HG03457 (cell line): Measurements from ENCODE around the gene ST7.

ENCODE experiments used
- ATAC-seq: cut with Tn5 transposase; IDR thresholded peaks from one replicate; pipeline ENCODE4 v1.9.1; 2021; ENCODE audit warnings: moderate number of reproducible peaks; ENCODE audit not compliant: unreplicated experiment

The ST7 gene

DNA sequence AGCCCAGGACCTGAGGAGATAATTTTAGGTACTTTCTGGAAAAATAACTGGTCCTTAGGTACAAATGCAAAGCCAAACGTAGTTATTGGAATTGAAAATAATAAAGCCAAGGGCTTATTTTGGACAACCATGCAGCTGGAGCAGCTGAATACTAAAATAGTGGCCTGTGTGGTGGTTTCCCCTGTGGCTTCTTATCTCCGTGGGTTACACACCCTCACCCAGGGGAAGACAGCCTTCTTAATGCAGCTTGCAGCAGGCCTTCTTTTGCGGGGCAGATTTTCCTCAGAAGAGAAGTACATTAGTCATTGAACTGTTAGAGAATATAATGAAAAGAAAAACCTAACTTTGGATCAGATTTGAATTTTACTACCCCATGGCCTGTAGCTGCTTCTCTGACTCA is 133.5 kb downstream of the ST7 start:
- no peak for ATAC-seq

DNA sequence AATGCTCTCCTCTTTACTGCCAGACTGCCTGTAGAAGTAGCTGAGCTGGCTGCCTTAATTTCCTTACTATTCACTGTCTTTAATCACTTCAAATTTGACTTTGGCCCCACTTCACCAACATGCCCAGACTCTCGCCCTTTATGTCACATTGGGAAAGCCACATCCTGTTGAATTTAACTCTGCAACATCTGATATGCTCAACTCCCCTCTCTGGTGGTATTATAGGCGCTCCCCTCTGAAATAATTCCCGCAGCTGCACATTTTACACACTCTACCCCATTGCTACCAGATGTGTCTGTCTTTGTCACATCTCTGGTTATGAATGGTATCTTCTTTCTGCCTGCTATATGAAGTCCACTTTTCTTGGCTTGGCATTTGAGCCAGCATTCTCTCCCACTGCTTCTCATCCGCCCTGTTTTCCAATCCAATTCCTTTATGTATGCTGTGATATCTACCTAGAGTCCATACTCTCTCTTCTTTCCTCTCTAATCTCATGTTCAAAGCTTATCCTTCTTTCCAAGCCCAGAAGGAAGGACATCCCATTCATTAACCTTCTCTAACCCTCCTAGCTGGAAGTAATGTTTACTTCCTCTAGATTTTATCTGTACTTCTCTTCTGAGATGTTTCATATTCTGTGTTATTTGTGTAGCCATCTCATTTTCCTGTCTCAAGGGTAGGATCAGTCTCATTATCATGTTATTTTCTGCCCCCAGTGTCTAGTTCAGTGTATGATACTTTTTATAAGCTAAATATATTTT is 134.5 kb downstream of the ST7 start:
- no peak for ATAC-seq

- no peak for ATAC-seq
Measured at GRCh38 chr7:117088623-117089194, 135.4 kb downstream of the ST7 start.

GRCh38 chr7:117090791-117091190 is 137.5 kb downstream of the ST7 start:
- no peak for ATAC-seq

- no peak for ATAC-seq
Measured at GRCh38 chr7:117091721-117092120, 138.4 kb downstream of the ST7 start.

- ATAC-seq, result no peak
Measured at GRCh38 chr7:117092785-117093184, 139.5 kb downstream of the ST7 start.

GRCh38 chr7:117094457-117094856 is 141.2 kb downstream of the ST7 start:
- no peak for ATAC-seq

GRCh38 chr7:117095055-117095454 is 141.8 kb downstream of the ST7 start:
- ATAC-seq, result no peak

DNA sequence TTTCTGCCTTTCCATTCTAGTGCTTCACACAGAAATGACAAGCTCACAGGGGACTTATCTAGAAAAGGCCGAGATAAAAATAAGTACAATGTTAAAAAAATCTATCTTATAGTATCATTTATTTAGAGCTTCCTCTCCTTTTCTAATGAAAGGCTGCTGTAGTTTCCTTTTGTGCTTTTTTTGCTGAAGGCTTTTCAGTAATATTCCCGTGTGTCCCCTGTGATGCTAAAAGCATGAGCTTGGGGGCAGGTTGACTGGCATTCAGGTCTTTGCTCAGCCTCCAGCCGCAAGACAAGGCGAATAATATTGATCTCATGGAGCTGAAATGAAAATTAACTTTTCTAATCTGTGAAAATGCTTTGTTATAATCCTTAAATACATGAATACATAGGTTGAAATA is 143.0 kb downstream of the ST7 start:
- no peak for ATAC-seq

GRCh38 chr7:117096942-117097341 is 143.6 kb downstream of the ST7 start:
- no peak for ATAC-seq

DNA sequence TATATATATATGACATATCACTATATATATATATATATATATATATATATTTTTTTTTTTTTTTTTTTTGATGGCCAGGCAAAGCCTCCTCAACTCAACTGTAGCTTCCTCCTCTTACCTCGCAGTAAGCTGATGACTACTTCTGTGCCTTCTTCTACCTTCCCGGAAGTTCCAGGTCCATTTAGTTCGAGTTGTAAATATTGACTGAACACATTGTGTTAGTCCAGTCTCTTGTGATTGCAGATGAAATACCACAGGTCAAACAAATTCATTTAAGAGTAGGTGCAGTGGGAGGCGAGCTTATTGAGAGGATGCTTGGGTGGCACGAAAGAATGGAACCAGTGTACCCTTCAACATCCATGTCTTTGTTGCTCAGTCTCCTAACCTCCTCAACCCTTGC is 144.6 kb downstream of the ST7 start:
- no peak for ATAC-seq

- no peak for ATAC-seq
Measured at GRCh38 chr7:117098457-117098856, 145.2 kb downstream of the ST7 start.

- ATAC-seq, result no peak
Measured at GRCh38 chr7:117101026-117101425, 147.7 kb downstream of the ST7 start.

DNA sequence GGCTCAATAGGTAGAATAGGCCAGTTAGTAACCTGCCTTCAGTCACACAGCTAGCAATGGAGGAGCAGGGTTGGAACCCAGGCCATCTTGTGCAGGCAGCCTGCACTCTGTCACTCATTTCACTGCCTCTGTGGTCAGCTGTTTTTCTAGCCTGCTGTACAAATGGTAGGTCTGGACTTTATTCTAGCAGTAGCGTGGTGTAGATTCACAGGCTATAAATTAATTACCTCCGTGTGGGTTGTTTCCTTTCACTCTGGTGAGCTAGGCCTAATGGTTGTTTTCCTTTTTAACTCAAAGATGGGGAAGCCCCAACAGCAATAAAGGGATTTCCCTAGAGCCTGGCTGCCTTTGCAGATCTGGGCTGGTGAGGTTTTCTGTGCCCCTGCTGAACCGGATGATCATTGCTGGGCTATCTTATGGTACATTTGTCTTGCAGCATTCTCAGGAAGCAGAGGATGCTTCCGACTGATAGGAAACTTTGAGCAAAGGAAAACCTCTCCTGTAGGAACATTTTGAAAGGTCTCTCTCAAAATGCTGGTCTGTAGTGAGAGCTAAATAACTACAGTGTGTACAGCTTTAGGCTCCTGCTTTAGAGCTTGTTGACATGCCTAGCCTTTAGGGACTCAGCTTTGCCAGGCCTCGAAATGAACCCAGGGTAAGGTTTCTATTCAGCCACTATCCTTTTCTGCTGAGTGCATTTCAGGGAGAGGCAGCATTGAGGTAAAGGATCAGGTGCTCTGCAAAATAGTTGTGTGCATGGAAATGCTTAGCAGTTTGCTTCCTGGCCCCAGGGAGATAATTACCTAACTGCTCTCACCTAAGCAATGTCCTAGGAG is 157.4 kb downstream of the ST7 start:
- peak; percentile 97 for ATAC-seq

GRCh38 chr7:117111535-117111934 is 158.2 kb downstream of the ST7 start:
- no peak for ATAC-seq

GRCh38 chr7:117112640-117113039 is 159.3 kb downstream of the ST7 start:
- ATAC-seq, result no peak

GRCh38 chr7:117113871-117114270 is 160.6 kb downstream of the ST7 start:
- no peak for ATAC-seq

- no peak for ATAC-seq
Measured at GRCh38 chr7:117114272-117114671, 161.0 kb downstream of the ST7 start.

DNA sequence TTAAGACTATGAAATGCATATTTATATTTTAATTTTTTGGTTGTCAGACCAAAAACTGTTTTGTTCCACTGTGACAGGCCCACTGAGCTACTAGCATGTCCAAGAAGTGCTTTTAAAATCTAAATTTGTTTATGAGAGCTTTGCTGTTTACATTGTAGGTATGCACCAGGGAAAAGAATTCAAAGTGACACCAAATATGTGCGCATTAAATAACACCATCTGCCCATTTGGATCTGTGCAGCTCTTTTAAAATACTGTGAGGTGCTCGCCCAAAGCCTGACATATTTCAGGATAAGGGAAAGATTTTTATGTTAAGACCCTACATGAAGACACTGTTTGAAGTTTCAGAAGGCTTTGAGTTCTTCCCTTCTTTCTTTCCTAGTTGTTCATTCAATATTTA is 162.9 kb downstream of the ST7 start:
- no peak for ATAC-seq

GRCh38 chr7:117117172-117117571 is 163.9 kb downstream of the ST7 start:
- ATAC-seq, result no peak

GRCh38 chr7:117118579-117119180 is 165.4 kb downstream of the ST7 start:
- ATAC-seq, result no peak
